HepG2 (cell line): ENCODE data around the gene DOCK9. TPM values are rescaled to one million over a fixed set of nuclear protein-coding genes. Genes with fewer than 3 reads are reported as not detected.

Experiments
- ATAC-seq: fragments of 200-7000 bp; cut with Tn5 transposase; 3 replicates; pipeline ENCODE4 v1.9.1; 2020; ENCODE audit warnings: mild to moderate bottlenecking, moderate library complexity
- BruUV-seq: library from RNA; stranded (reverse); fragments of 400-500 nt; replicated peaks from 2 replicates; lab custom pipeline; 2021; lab: Mats Ljungman, UMichigan
- CTCF ChIA-PET: fragments of 300-600 bp; formaldehyde crosslinking; extraction: SDS; loops from one replicate; lab custom pipeline; 2021; ENCODE audit warnings: low total read pairs, inconsistent platforms, low intra/inter-chr PET ratio; lab: Yijun Ruan, JAX
- POLR2A ChIA-PET: fragments of 350-600 bp; sonication (Branson Sonifier 250); formaldehyde crosslinking; loops from one replicate; lab custom pipeline; 2020; ENCODE audit warnings: antibody characterized with exemption, inconsistent platforms; lab: Yijun Ruan, JAX
- DNase-seq: peaks from one replicate; pipeline ENCODE4 v3.0.0-alpha.2; 2015; ENCODE audit warnings: low spot score
- FAIRE-seq: peaks from 3 replicates; lab custom pipeline; 2011; peaks lifted over from hg19 to GRCh38; lab: Jason Lieb, UNC
- H2AFZ ChIP-seq: one replicate; pipeline ENCODE4 v1.6.1; 2011; ENCODE audit warnings: low read length, inconsistent platforms
- H3K27ac ChIP-seq: fragments of 300-600 bp; 3 replicates; pipeline ENCODE4 v1.8.0; 2011; ENCODE audit warnings: mixed run types, mild to moderate bottlenecking, mixed read lengths, low read length, inconsistent platforms; ENCODE audit not compliant: insufficient read depth; ENCODE audit errors: extremely low read length
- H3K27me3 ChIP-seq, 2 experiments: fragments of 200-600 bp in 1 of 2; 2 replicates in 1 of 2; 3 replicates in 1 of 2; pipeline versions ENCODE4 v1.6.0 to v1.8.0; 2011; ENCODE audit warnings: low read length in 2 of 2, mild to moderate bottlenecking in 2 of 2, moderate library complexity in 2 of 2, inconsistent platforms in 1 of 2; ENCODE audit not compliant: insufficient read depth in 2 of 2, control insufficient read depth in 1 of 2
- H3K36me3 ChIP-seq, 2 experiments: fragments of 200-600 bp in 1 of 2; replicated peaks in 1 of 2; 2 replicates in 1 of 2; 3 replicates in 1 of 2; pipeline versions ENCODE4 v1.5.1 to v1.8.0; 2011; ENCODE audit warnings: low read length in 2 of 2, inconsistent platforms in 1 of 2; ENCODE audit not compliant: insufficient read depth in 2 of 2, control insufficient read depth in 1 of 2
- H3K4me1 ChIP-seq: 2 replicates; pipeline ENCODE4 v1.5.1; 2012; ENCODE audit warnings: low read length, inconsistent platforms; ENCODE audit not compliant: insufficient read depth
- H3K4me2 ChIP-seq: 2 replicates; pipeline ENCODE4 v1.6.0; 2011; ENCODE audit warnings: low read depth, low read length, inconsistent platforms
- H3K4me3 ChIP-seq, 3 experiments: fragments of 200-600 bp in 1 of 3; sonication (generic), shearing (Covaris generic) in 1 of 3; replicated peaks in 1 of 3; 2 replicates each; pipeline ENCODE4 v1.5.1; 2011 to 2016; ENCODE audit warnings: low read length in 3 of 3, inconsistent platforms in 2 of 3, low read depth in 2 of 3, mild to moderate bottlenecking in 2 of 3, control low read depth in 1 of 3, mixed read lengths in 1 of 3; ENCODE audit not compliant: insufficient read depth in 1 of 3
- H3K79me2 ChIP-seq: one replicate; pipeline ENCODE4 v1.6.1; 2011; ENCODE audit warnings: low read length, inconsistent platforms; ENCODE audit not compliant: insufficient read depth
- H3K9ac ChIP-seq: 2 replicates; pipeline ENCODE4 v1.6.0; 2011; ENCODE audit warnings: mild to moderate bottlenecking, low read depth, low read length, inconsistent platforms; ENCODE audit not compliant: insufficient read depth
- H3K9me3 ChIP-seq: 2 replicates; pipeline ENCODE4 v1.5.1; 2012; ENCODE audit warnings: mild to moderate bottlenecking, low read length
- H4K20me1 ChIP-seq: 2 replicates; pipeline ENCODE4 v1.6.0; 2011; ENCODE audit warnings: inconsistent platforms, mild to moderate bottlenecking, low read length, moderate library complexity; ENCODE audit not compliant: insufficient read depth
- AHR ChIP-seq: IDR thresholded peaks from 2 replicates; pipeline ENCODE4 v1.6.1; 2018; ENCODE audit warnings: missing genetic modification reagents, missing compliant biosample characterization
- BATF2 ChIP-seq: sonication (generic); formaldehyde crosslinking; IDR thresholded peaks from 2 replicates; pipeline ENCODE4 v1.8.0; 2022; ENCODE audit warnings: mild to moderate bottlenecking, missing genetic modification reagents, moderate library complexity
- CBX5 ChIP-seq: sonication (generic); formaldehyde crosslinking; IDR thresholded peaks from 2 replicates; pipeline ENCODE4 v1.4.0; 2020; ENCODE audit warnings: missing genetic modification reagents, borderline replicate concordance
- EP300 ChIP-seq, 3 experiments: sonication (generic) in 1 of 3; formaldehyde crosslinking in 1 of 3; IDR thresholded peaks; 2 replicates each; pipeline versions ENCODE4 v1.5.1 to v1.6.1; 2011 to 2020; ENCODE audit warnings: low read depth in 2 of 3, low read length in 2 of 3, borderline replicate concordance in 1 of 3, improper control_type of control experiment in 1 of 3, mild to moderate bottlenecking in 1 of 3, missing genetic modification reagents in 1 of 3, moderate library complexity in 1 of 3
- ETV5 ChIP-seq: IDR thresholded peaks from 2 replicates; pipeline ENCODE4 v1.6.1; 2018; ENCODE audit warnings: missing biosample characterization, missing genetic modification reagents, inconsistent platforms, borderline replicate concordance
- MXD1 ChIP-seq: sonication (generic); formaldehyde crosslinking; IDR thresholded peaks from 2 replicates; pipeline ENCODE4 v1.4.0; 2020; ENCODE audit warnings: mild to moderate bottlenecking, missing genetic modification reagents
- PITX1 ChIP-seq: sonication (generic); formaldehyde crosslinking; IDR thresholded peaks from 2 replicates; pipeline ENCODE4 v1.5.1; 2020; ENCODE audit warnings: mild to moderate bottlenecking, missing genetic modification reagents
- REL ChIP-seq: sonication (generic); formaldehyde crosslinking; conservative IDR thresholded peaks from 2 replicates; pipeline ENCODE4 v1.8.0; 2022; ENCODE audit warnings: mild to moderate bottlenecking, missing genetic modification reagents, moderate library complexity
- SPEN ChIP-seq: sonication (generic); formaldehyde crosslinking; IDR thresholded peaks from 2 replicates; pipeline ENCODE4 v1.5.1; 2020; ENCODE audit warnings: low read depth, mild to moderate bottlenecking, missing genetic modification reagents
- ZEB1 ChIP-seq: IDR thresholded peaks from 2 replicates; pipeline ENCODE4 v1.6.1; 2012; ENCODE audit warnings: mild to moderate bottlenecking, low read depth, inconsistent platforms; ENCODE audit not compliant: insufficient replicate concordance
- ZNF260 ChIP-seq: sonication (generic); formaldehyde crosslinking; IDR thresholded peaks from 2 replicates; pipeline ENCODE4 v1.4.0; 2020; ENCODE audit warnings: missing genetic modification reagents, low read depth, mild to moderate bottlenecking, borderline replicate concordance
- WGBS: methylation state at CpG from one replicate; pipeline ENCODE4 v1.1.6; 2017; ENCODE audit warnings: low lambda C conversion rate; 5-methylcytosine and 5-hydroxymethylcytosine counted together
- in situ Hi-C: cut with HindIII; loops from 2 replicates; pipeline ENCODE4 v1.10.0; 2017; ENCODE audit warnings: low pct_unique_long_range_greater_than_20kb; ENCODE audit not compliant: extremely low pct_ligation_motif_present
- intact Hi-C: fragments of 100-400 bp; cut with micrococcal nuclease; formaldehyde crosslinking; loops from one replicate; pipeline ENCODE4 v1.10.0; 2022; ENCODE audit not compliant: unreplicated experiment
- polyA plus RNA-seq, 8 experiments: library from polyadenylated mRNA; depleted of rRNA in 3 of 8; stranded (reverse) in 7 of 8; unstranded in 1 of 8; fragments of >200 nt; fragmentation: Illumina TruSeq in 4 of 8; extraction: Trizol in 4 of 8; gene quantifications; 2 replicates each; pipeline versions ENCODE4 v1.2.1 to v1.2.3, GENCODE V29; 2011 to 2016; ENCODE audit warnings: low read depth in 4 of 8, missing spikeins in 1 of 8, mixed read lengths in 1 of 8; ENCODE audit not compliant: insufficient read depth in 1 of 8
- total RNA-seq, 5 experiments: library from RNA; depleted of rRNA; stranded (reverse); fragments of >200 nt; fragmentation: Illumina TruSeq; extraction: Trizol; gene quantifications; 2 replicates each; pipeline ENCODE4 v1.2.3, GENCODE V29; 2016; ENCODE audit warnings: low read depth in 1 of 5
- TF ChIP-seq, protein P1 (sequence below): sonication (generic); formaldehyde crosslinking; IDR thresholded peaks from 2 replicates; pipeline ENCODE4 v1.5.0; 2020; ENCODE audit warnings: mild to moderate bottlenecking, missing genetic modification reagents, borderline replicate concordance

Gene DOCK9
- total and polyA plus RNA-seq, 2 of the 13 experiments (the other 11 are each of a cell fraction or from before 2014, with no cell fraction given): 0.44 to 0.97 TPM

- DNase-seq: no peak
- TF ChIP-seq SPEN (CRISPR knock-in tag) (no peak), PITX1 (no peak), CBX5 (CRISPR knock-in tag) (no peak), BATF2 (CRISPR knock-in tag) (no peak), REL (no peak), EP300 (IDR thresholded peaks at IDR 0.05; ENCODE audit: low read depth in 2 of 2, low read length in 2 of 2) (no peak), EP300 (CRISPR knock-in tag; IDR thresholded peaks at IDR 0.05; ENCODE audit: borderline replicate concordance) (no peak), ZNF260 (CRISPR knock-in tag) (no peak), ZEB1 (no peak), MXD1 (no peak), AHR (CRISPR knock-in tag) (no peak), ETV5 (CRISPR knock-in tag) (no peak)
- TF ChIP-seq, protein P1, sequence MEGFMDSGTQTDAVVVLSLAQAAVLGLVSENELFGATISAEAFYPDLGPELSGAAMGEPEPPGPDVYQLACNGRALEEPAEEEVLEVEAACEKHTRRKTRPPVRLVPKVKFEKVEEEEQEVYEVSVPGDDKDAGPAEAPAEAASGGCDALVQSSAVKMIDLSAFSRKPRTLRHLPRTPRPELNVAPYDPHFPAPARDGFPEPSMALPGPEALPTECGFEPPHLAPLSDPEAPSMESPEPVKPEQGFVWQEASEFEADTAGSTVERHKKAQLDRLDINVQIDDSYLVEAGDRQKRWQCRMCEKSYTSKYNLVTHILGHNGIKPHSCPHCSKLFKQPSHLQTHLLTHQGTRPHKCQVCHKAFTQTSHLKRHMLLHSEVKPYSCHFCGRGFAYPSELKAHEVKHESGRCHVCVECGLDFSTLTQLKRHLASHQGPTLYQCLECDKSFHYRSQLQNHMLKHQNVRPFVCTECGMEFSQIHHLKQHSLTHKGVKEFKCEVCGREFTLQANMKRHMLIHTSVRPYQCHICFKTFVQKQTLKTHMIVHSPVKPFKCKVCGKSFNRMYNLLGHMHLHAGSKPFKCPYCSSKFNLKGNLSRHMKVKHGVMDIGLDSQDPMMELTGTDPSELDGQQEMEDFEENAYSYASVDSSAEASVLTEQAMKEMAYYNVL (CRISPR knock-in tag): no peak
These were observed 196.0 kb downstream of the DOCK9 start for GRCh38 chr13:98781905-98782304.

More at GRCh38 chr13:98781905-98782304, 196.0 kb downstream of the DOCK9 start:
- no peak overlapping the region for H3K4me2 ChIP-seq
- ChIA-PET CTCF (no interaction called here), POLR2A (no interaction called here)
- H4K20me1 ChIP-seq: no peaks in the 10 kb centered on the region
- 69% methylated on average over 5 of the region's 7 CpGs for WGBS
- no peak for ATAC-seq
- H3K36me3 ChIP-seq: no peaks in the 10 kb centered on the region
- BruUV-seq: no TSS peak
- no peak overlapping the region for H3K4me3 ChIP-seq
- no peak overlapping the region for H3K27ac ChIP-seq
- no peak overlapping the region for H3K9ac ChIP-seq
- H3K27me3 ChIP-seq: peaks cover 0 to 17% of the 10 kb centered on the region in 2 experiments; a peak in 3 of 5 replicates
- no peaks in the 10 kb centered on the region for H3K79me2 ChIP-seq
- no peaks in the 10 kb centered on the region for H3K9me3 ChIP-seq
- in situ Hi-C loops (no loop called here), intact Hi-C loops (no loop called here)
- no peak for FAIRE-seq
- H3K4me1 ChIP-seq: peaks cover under 1% of the 10 kb centered on the region; the same call in 1 of the 2 replicates
- H2AFZ ChIP-seq: no peak overlapping the region
